HG02938 (cell line): ENCODE results near the gene NPY4R.
"Not testable (repeated sequence)": the region's sequence is repeated elsewhere in the genome, so short reads cannot be mapped to it uniquely, and the experiment has no call there.

Experiments
- ATAC-seq: cut with Tn5 transposase; IDR thresholded peaks from one replicate; pipeline ENCODE4 v1.9.1; 2021; ENCODE audit warnings: mild to moderate bottlenecking, moderate library complexity; ENCODE audit not compliant: unreplicated experiment

The NPY4R gene

GRCh38 chr10:46465765-46466164, at the start of gene NPY4R:
TSS of gene NPY4R (minus strand) at chr10:46465958. CDS start at chr10:46462635, 3,323 bp downstream.
- ATAC-seq = not testable (repeated sequence)

DNA sequence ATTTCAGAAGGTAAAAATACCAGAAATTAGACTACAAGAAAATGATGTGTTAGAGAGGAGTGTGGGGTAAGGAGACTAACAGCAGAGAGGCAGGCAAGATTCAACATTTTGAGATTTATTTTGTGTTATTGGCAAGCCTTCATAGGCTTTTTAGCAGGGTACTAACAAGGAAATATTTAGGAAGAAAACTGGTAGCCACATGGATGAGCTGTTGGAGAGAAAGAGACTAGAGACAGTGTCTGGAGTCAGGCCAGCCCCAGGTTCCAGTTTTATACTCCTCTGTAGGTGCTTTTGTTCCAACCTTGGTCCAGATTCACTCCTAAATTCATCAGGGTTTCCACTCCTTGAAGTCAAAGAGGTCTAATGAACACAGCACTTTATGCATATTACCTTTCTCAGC, 49.6 kb upstream of the NPY4R start:
- no peak for ATAC-seq

DNA sequence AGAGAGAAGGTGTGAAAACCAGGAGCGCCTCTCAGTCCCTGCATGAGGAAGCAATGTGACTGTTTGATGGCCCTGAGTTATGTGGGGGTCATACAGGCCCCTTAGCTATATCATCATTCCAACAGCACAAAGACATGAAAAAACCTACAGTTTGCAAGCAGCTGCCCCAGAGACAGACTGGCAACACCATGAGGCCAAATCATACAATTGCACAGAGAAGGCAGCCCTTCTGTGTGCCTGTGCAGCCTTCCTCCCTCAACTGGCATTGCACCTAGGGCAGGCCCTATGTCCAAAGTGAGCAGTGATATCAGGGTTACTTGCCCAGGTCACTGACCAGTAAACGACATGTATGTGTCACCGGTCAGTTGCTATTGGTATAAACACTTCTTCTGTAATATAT, 49.1 kb upstream of the NPY4R start:
- no peak for ATAC-seq

DNA sequence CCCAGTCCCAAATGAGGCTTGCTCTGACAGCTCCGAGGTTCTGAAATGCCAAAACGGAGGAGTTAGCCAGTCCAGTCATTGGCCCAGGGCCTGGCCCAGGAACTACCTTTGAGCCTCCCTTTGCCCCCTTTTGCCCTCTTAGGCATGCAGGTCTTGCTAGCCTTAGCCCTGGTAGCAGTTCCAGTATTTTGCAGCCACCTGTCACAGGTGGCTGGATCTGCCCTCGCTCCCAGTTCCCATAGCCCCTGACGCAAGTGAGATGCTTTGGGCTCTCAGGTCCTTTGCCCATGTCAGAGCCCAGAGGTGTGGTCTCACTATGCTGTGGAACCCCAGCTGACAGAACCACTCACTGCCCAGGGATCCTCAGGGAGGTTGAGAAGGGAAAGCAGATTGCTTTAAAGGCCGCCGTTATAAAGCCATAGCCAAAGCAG, 48.7 kb upstream of the NPY4R start:
- ATAC-seq = no peak

DNA sequence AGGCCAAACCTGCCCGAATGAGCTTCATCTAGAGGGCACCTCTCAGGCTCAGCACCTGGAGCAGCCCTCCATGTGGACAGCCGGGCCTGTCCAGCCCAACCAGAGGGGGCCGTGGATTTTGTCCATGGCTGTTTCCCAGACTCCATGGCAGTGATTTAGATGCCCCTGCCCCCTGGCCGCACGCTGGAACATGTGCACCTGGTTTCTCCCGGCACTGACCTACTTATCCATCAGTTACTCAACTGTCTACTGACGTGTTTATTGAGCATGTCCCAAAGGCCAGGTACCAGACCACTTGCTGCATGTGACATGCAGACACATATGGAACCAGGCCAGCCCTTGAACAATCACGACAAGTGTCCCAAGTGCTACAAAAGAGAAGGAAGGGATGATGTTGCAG, 47.6 kb upstream of the NPY4R start:
- ATAC-seq = not testable (repeated sequence)

GRCh38 chr10:46512725-46513124, 47.0 kb upstream of the NPY4R start:
- ATAC-seq = not testable (repeated sequence)

- not testable (repeated sequence) for ATAC-seq
Measured at GRCh38 chr10:46512002-46512401, 46.2 kb upstream of the NPY4R start.

DNA sequence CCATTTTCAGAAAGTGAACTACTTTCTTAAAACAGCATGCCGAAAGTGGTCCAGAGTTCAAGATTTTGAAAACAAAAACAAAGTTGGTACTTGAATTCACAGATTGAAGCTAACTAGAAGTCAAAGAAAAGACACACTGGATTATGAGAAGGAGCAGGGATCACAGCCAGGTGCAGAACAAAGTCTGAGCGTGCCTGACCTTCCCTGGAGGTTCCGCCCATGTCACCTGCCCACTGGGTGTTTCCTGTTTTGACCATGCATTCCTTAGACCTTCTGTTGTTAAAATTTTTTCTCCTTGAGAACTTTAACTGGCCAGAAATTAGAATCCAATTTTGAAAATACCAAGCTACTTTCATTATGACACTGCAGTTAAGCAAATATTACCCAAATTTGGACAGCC, 34.2 kb upstream of the NPY4R start:
- not testable (repeated sequence) for ATAC-seq

GRCh38 chr10:46498985-46499703, 33.4 kb upstream of the NPY4R start:
- ATAC-seq = not testable (repeated sequence)

DNA sequence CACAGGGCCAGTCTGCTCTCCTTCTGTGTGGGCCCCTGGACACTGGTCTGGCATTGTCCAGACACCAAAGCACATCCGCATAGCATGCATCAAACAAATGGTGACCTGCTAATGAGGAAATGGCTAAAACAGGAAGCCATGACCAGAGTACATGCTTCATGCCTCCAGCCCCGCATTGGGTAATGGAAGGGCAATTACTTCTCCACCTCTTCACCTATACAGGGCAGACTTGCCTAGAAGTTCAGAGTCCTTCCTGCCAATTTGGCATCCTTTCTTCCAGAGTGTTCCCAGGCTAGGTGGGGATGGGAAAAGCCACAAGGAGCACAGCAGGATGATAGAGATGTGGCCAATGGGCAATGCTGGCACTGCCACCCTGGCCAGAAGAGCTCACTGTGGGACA, 32.1 kb upstream of the NPY4R start:
- not testable (repeated sequence) for ATAC-seq

- ATAC-seq = not testable (repeated sequence)
Measured at GRCh38 chr10:46497401-46497800, 31.6 kb upstream of the NPY4R start.

DNA sequence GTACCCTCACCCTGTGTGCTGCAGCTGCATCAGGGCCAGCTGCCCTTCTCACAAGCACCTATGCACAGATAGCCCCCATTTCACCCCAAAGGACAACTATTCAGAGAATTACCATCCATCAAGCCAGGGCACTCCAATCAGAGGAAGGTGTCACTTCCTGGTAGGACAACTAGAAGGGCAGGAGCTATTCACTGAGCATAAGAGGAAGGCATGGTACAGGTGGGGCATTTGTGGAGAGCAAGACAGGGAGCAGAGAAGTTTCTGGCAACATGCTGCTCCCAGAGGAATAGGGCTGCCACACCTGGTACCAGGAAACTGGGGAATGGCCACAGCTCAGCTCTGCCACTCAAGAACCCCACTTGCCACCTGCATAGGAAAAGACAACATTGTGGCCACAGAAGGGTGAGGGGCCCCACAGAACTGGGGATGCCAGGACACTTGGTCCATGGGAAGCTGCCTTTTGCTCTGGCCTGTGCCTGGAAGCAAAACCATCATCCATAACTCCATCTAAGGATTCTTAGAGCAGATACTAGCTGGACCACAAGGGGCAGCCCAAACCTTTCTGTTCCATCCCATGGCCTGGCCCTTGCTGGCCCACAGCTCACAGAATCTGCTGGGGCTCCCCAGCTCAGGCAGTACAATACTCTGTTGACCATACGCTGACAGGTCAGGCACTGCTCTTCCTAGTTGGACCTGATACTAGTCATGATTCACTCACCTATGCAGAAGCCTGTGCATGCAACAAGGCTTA, 25.8 kb upstream of the NPY4R start:
- ATAC-seq = not testable (repeated sequence)

GRCh38 chr10:46490285-46490684, 24.5 kb upstream of the NPY4R start:
- not testable (repeated sequence) for ATAC-seq

- ATAC-seq = not testable (repeated sequence)
Measured at GRCh38 chr10:46486459-46486858, 20.7 kb upstream of the NPY4R start.

GRCh38 chr10:46474746-46475320, 9.1 kb upstream of the NPY4R start:
- ATAC-seq = not testable (repeated sequence)

DNA sequence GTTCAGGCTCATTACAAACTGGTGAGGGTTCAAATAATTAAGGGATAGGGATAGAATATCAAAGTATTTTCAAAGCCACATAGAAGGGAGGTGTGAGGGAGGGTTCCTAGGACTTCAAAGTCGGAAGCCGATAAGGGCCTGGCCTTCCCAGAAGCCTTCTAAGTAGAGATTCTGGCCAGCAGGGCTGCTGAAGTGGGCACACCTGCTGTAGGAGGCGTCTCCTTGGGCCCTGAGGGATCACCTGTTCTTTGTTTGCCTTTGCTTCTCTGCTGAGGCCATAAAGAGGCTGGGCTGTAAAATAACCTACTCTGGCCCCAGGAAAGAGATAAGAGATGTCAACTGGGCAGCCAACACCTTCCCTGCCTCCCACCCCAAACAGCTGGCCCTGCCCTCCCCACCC, 8.0 kb upstream of the NPY4R start:
- ATAC-seq = not testable (repeated sequence)

GRCh38 chr10:46470134-46470533, 4.4 kb upstream of the NPY4R start:
- not testable (repeated sequence) for ATAC-seq

- ATAC-seq = not testable (repeated sequence)
Measured at GRCh38 chr10:46468119-46468809, 2.5 kb upstream of the NPY4R start.

- ATAC-seq = not testable (repeated sequence)
Measured at GRCh38 chr10:46463608-46464007, 2.1 kb downstream of the NPY4R start.

- not testable (repeated sequence) for ATAC-seq
Measured at GRCh38 chr10:46462276-46462675, 3.5 kb downstream of the NPY4R start.

DNA sequence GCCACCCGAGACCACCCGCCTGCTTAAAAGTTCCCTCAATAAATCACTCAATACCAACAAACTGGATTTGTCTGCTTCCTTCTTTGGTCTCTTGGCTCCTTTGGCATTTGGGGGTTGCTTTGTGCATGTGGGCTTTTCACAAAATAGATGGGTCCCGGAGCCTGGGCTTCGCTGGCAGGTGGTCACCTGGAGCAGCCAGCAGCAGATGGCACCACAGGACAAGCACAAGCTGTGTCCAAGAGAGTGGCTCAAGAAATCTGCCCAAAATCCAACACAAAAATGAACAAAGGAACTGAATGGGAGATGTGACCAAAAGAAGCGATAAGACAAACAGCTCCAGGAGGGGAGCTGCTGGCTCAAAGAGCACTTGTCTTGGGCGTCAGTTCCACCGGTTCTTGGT, 6.2 kb downstream of the NPY4R start:
- ATAC-seq = not testable (repeated sequence)
